ENCODE results near the gene SNED1. TPM values are rescaled to one million over a fixed set of nuclear protein-coding genes. Genes with fewer than 3 reads are reported as not detected.

SNED1 gene
- total RNA-seq, 4 donors from 2014 or later, result 5.6 to 31.9 (median 13.2) TPM

GRCh38 chr2:240989451-240990265 is 8.8 kb upstream of the SNED1 start:
- peaks cover 50% of the 10 kb centered on the region for H3K4me1 ChIP-seq
- H3K4me3 ChIP-seq, result no peak overlapping the region
- peak; percentile 65 to 79 for DNase-seq (ENCODE audit: low spot score in 2 of 2)
- 82% methylated on average over 11 of the region's 17 CpGs for WGBS
- H3K9me3 ChIP-seq, result no peaks in the 10 kb centered on the region
- H3K27ac ChIP-seq, result no peak overlapping the region
- TF ChIP-seq POLR2A (IDR thresholded peaks at IDR 0.05), result no peak
- TF ChIP-seq CTCF (IDR thresholded peaks at IDR 0.05), result peak; percentile 15 to 33
- H3K36me3 ChIP-seq, result no peaks in the 10 kb centered on the region
- H3K27me3 ChIP-seq, result peaks cover 3% of the 10 kb centered on the region

- no peaks in the 10 kb centered on the region for H3K9me3 ChIP-seq
- peaks cover 3% of the 10 kb centered on the region for H3K27me3 ChIP-seq
- H3K36me3 ChIP-seq, result no peaks in the 10 kb centered on the region
- H3K4me1 ChIP-seq, result peaks cover 56% of the 10 kb centered on the region
- no peak overlapping the region for H3K27ac ChIP-seq
- 75% methylated on average over 2 of the region's 2 CpGs for WGBS
- no peak for DNase-seq (ENCODE audit: low spot score in 2 of 2)
- no peak overlapping the region for H3K4me3 ChIP-seq
- TF ChIP-seq CTCF (IDR thresholded peaks at IDR 0.05) (no peak), EP300 (IDR thresholded peaks at IDR 0.05) (no peak), POLR2AphosphoS5 (IDR thresholded peaks at IDR 0.05) (no peak), POLR2A (IDR thresholded peaks at IDR 0.05) (no peak)
These were observed 8.2 kb upstream of the SNED1 start for GRCh38 chr2:240990266-240990529.

- Histone ChIP-seq H3K27ac (peak overlapping the region; percentile 74), H3K36me3 (no peaks in the 10 kb centered on the region), H3K4me1 (peaks cover 61% of the 10 kb centered on the region), H3K4me3 (no peak overlapping the region), H3K9me3 (no peaks in the 10 kb centered on the region), H3K27me3 (peaks cover 3% of the 10 kb centered on the region)
- no peak for TF ChIP-seq POLR2AphosphoS5 (IDR thresholded peaks at IDR 0.05)
- no peak for TF ChIP-seq CTCF (IDR thresholded peaks at IDR 0.05)
- TF ChIP-seq POLR2A (IDR thresholded peaks at IDR 0.05), result no peak
- no peak for TF ChIP-seq EP300 (IDR thresholded peaks at IDR 0.05)
- WGBS, result 90% methylated on average over 10 of the region's 13 CpGs
- DNase-seq (ENCODE audit: low spot score in 2 of 2), result peak in 1 of 2 donors; percentile 65
These were observed 7.6 kb upstream of the SNED1 start for GRCh38 chr2:240990726-240991377.

- H3K4me1 ChIP-seq, result peaks cover 62% of the 10 kb centered on the region
- peak; percentile 96 for DNase-seq (ENCODE audit: low spot score in 2 of 2)
These were observed 6.8 kb upstream of the SNED1 start for GRCh38 chr2:240991378-240992263.

More at GRCh38 chr2:240991378-240992263, 6.8 kb upstream of the SNED1 start:
- H3K4me3 ChIP-seq, result no peak overlapping the region
- H3K9me3 ChIP-seq, result no peaks in the 10 kb centered on the region
- H3K27me3 ChIP-seq, result peaks cover 3% of the 10 kb centered on the region
- TF ChIP-seq POLR2AphosphoS5 (IDR thresholded peaks at IDR 0.05) (peak; percentile 23 to 93 (median 92)), POLR2A (IDR thresholded peaks at IDR 0.05) (no peak), CTCF (IDR thresholded peaks at IDR 0.05) (no peak)
- H3K27ac ChIP-seq, result peak overlapping the region; percentile 74
- 61% methylated on average over 12 of the region's 33 CpGs for WGBS
- no peaks in the 10 kb centered on the region for H3K36me3 ChIP-seq

Measured in suprapubic skin (tissue), 4 donors.